Activated naive CD4-positive, alpha-beta T cell treated with Interleukin-2 at 50 U/mL for 16 hours (primary cell): ENCODE data around the gene CDH2.

ENCODE experiments used
- DNase-seq: peaks from one replicate; pipeline ENCODE4 v3.0.0-alpha.2; 2020

The CDH2 gene

DNA sequence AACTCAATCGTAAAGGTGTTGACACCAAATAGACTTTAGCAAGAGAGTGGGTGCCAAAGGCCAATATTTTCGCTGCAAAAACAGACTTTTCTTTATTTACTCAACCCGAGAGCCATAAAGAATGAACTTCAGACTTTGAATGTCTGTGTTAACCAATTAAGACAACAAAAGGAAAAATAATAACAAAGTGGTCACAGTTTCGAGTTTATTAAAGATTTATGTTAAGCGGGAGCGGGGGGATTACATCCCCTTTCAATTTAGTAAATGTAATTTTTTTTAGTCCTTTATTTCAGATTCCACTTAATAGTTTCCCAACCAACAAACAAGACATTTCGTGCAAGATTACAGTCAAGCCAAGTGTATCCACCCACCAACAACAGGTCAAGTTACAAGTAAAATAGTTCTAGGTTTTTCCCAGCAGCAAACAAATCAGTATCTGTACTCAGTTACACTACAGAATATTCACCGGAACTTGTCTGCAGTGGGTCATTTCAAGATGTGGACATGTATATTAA is 9.0 kb downstream of the CDH2 start:
- DNase-seq: no peak

DNA sequence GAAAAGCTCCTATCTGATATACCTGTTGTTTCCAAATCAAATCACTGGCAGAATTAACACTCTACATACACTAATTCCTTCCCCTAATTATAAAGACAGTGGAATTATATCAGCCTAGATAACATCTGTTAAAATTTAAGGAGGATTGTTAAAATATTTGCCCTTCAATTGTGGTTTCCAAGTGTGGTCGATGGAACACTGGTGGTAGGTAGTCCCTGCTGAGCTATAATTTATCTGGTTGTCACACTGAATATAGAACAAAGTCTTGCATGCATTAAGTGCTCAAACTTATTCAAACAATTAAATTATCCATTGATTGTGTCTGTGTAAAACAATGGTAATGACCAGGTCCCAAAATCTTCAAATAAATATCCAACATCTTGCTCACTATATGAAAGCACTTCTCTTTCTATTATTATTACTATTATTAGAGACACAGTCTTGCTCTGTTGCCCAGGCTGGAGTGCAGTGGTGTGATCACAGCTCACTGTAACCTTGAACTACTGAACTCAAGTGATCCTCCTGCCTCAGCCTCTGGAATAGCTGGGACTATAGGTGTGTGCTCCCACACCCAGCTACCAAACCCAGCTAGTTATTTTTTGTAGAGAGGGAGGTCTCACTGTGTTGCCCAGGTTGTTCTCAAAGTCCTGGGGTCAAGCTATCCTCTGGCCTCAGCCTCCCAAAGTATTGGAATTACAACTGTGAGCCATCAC is 12.0 kb downstream of the CDH2 start:
- DNase-seq: no peak

- DNase-seq: no peak
These were observed 13.6 kb downstream of the CDH2 start for GRCh38 chr18:28163201-28163775.

- DNase-seq: no peak
These were observed 15.0 kb downstream of the CDH2 start for GRCh38 chr18:28161608-28162599.

- DNase-seq: no peak
These were observed 17.9 kb downstream of the CDH2 start for GRCh38 chr18:28159055-28159454.

- DNase-seq: no peak
These were observed 18.8 kb downstream of the CDH2 start for GRCh38 chr18:28158083-28158581.

DNA sequence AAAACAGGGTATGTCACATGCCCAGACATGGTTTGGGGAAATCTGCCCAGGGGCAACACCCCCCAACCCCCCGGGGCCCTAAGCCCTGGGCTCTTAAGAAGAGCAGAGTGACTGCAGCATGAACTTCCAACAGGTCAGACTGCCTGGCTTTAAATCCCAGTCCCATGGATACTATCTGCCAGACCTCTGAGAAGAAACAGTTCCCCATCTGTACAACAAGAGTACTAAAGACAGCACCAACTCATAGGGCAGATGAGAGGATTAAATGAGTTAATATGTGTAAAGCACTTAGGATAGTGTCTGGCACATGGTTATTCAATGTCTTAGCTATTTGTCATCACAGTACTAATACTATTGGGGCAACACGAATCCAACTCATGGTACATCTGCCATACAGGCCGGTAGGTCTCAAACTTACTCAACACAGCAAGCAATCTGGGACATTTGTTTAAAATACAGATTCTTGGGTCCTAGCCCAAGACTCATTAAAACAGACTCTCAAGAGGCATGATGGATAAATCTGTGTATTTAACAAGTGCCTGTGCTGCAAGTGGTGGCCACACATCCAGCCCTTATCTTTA is 23.4 kb downstream of the CDH2 start:
- DNase-seq: no peak

GRCh38 chr18:28152754-28153153 is 24.2 kb downstream of the CDH2 start:
- DNase-seq: no peak

DNA sequence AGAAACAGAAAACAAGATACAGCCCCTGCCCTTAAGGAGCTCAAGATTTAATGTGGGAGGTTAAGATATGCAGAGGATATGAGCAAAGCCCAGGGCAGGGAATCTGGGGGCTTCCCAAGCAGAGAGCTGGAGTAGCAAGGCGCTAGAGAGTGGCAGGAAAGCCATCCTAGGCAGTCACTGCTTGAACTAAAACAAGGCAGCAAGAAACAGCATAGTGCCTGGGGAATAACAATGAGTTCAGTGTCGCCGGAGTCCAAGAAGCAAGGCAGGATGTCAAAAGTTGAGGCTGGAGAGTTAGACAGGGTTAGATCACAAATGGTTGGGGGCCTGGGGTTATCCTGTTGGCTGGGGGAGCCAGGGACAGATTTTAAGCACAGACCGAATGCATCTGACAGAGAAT is 24.6 kb downstream of the CDH2 start:
- DNase-seq: no peak

- DNase-seq: no peak
These were observed 25.5 kb downstream of the CDH2 start for GRCh38 chr18:28151434-28151833.

GRCh38 chr18:28150925-28151324 is 26.0 kb downstream of the CDH2 start:
- no peak for DNase-seq

GRCh38 chr18:28149810-28150420 is 27.0 kb downstream of the CDH2 start:
- no peak for DNase-seq

DNA sequence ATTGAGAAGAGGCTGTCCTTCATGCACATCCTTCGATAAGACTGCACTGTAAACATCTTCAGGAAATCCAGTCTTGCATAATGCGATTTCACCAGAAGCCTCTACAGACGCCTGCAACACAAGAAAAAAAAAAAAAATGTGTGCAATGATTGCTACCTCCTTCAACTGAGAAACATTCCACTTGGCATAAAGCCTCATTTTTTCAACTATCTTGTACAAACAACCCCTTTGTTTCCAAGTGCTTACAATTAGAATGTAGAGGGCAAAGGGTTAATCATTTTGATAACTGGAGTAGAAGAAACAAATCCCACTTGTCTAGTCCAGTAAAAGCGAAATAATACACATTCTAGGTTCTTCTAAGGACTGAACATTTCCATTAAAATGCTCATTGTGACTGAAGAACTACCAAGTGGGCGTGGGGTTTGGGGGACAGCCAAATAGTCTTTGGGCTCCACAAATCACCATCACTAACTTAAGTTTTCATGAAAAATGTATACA is 29.2 kb downstream of the CDH2 start:
- no peak for DNase-seq

- no peak for DNase-seq
These were observed 33.2 kb downstream of the CDH2 start for GRCh38 chr18:28143725-28144124.

DNA sequence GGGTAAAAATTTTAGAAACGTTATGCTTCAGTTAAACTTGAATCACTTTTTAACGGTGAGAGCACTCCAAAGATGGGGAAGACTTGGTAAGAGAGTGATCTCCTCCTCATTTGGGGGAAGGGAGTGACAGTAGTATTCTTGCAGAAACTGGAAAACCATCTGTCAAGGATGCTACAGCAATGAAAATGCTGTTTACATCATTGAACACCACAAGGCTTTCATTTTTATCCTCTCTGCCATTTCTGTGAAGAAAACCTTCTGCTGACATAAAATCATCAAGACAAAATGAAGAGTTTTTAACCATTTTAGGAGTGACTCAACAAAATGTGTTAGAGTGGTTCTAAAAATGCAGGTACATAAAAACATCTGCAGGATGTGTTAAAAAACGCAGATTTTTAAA is 38.1 kb downstream of the CDH2 start:
- DNase-seq: no peak

- DNase-seq: no peak
These were observed 40.9 kb downstream of the CDH2 start for GRCh38 chr18:28136071-28136470.

GRCh38 chr18:28134774-28135173 is 42.2 kb downstream of the CDH2 start:
- DNase-seq: no peak

DNA sequence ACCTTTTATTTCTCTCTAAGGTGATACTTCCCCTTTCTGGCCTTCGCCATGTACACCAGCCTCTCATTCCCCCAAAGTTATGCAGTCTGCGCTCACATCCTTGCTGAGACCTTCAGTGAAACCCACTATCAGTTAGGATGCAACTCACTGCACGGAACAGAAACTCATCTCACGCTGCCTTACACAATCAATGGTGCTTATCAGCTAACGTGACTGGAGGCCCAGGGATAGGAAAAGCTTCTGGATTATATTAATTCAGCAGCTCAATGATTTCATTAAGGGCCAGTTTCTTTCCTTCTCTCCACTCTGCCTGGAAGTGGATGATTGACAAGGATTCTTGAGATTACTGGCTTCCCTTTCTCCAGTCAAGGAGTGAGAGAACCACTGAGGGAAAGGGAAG is 44.8 kb downstream of the CDH2 start:
- DNase-seq: no peak

DNA sequence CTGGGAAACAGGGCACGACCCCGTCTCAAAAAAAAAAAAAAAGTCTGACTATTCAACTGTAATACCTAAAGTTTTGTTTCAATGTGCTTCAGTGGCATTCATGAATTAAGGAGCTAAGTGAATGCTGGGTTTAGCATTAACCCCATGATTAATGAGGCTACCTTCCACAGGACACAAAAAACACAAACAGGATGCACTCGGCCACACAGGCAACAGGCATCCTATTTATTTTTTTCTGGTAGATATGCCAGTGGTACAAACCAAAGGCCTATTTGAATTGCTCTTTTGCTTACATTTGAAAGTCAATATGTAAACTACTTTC is 48.3 kb downstream of the CDH2 start:
- DNase-seq: no peak

- no peak for DNase-seq
These were observed 48.9 kb downstream of the CDH2 start for GRCh38 chr18:28127763-28128658.

DNA sequence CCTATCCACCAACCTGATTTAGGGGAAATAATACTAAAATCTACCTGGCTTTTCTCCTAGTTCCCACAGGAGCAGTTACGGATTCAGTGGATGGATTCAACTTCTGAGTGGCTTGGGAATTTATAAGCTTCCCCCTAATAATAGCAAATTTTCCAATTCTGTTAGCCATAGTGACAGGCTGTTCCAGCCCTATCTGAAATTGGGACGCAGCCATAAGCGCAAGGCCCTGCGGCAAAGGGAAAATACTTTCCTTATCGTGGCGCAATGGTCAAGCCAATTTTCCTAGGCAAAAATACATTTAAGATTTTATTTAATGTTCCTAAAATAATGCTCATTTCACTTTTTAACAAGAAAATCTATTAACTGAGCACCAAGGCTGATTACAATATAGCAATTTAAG is 49.7 kb downstream of the CDH2 start:
- DNase-seq: no peak
